Endodermal cell (in vitro differentiated cells): ENCODE results near the gene GRIP2. TPM values are rescaled to one million over a fixed set of nuclear protein-coding genes. Genes with fewer than 3 reads are reported as not detected.

ENCODE experiments used
- DNase-seq: peaks from one replicate; pipeline ENCODE4 v3.0.0-alpha.2; 2017
- H3K27ac ChIP-seq: 2 replicates; pipeline ENCODE4 v1.5.1; 2013; ENCODE audit warnings: mild to moderate bottlenecking, low read depth, low read length, moderate library complexity
- H3K27me3 ChIP-seq: 2 replicates; pipeline ENCODE4 v1.6.1; 2013; ENCODE audit warnings: mild to moderate bottlenecking, low read length, moderate library complexity; ENCODE audit not compliant: insufficient read depth, control insufficient read depth, poor library complexity, severe bottlenecking
- H3K36me3 ChIP-seq: 2 replicates; pipeline ENCODE4 v1.7.0; 2013; ENCODE audit warnings: mild to moderate bottlenecking, low read length, moderate library complexity; ENCODE audit not compliant: control insufficient read depth, insufficient read depth
- H3K4me1 ChIP-seq: one replicate; pipeline ENCODE4 v1.7.0; 2013; ENCODE audit warnings: low read length; ENCODE audit not compliant: control insufficient read depth, insufficient read depth
- H3K4me3 ChIP-seq: 2 replicates; pipeline ENCODE4 v1.5.1; 2013; ENCODE audit warnings: mild to moderate bottlenecking, low read length, moderate library complexity
- H3K9ac ChIP-seq: 2 replicates; pipeline ENCODE4 v1.6.1; 2013; ENCODE audit warnings: mild to moderate bottlenecking, low read length, moderate library complexity; ENCODE audit not compliant: poor library complexity, severe bottlenecking; ENCODE audit errors: extremely low read depth
- H3K9me3 ChIP-seq: 2 replicates; pipeline ENCODE4 v1.6.1; 2013; ENCODE audit warnings: mild to moderate bottlenecking, low read length, moderate library complexity; ENCODE audit not compliant: control insufficient read depth
- H3K27ac Mint-ChIP-seq: 2 replicates; pipeline ENCODE4 v1.8.0; 2020; ENCODE audit warnings: mixed read lengths
- H3K27me3 Mint-ChIP-seq: 2 replicates; pipeline ENCODE4 v1.8.0; 2021; ENCODE audit warnings: mild to moderate bottlenecking, mixed read lengths; ENCODE audit not compliant: insufficient read depth
- H3K36me3 Mint-ChIP-seq: 2 replicates; pipeline ENCODE4 v1.8.0; 2020; ENCODE audit warnings: low read depth, mixed read lengths
- H3K4me1 Mint-ChIP-seq: 2 replicates; pipeline ENCODE4 v1.8.0; 2020; ENCODE audit warnings: mixed read lengths
- H3K4me3 Mint-ChIP-seq: 2 replicates; pipeline ENCODE4 v1.8.0; 2020; ENCODE audit warnings: mild to moderate bottlenecking, moderate library complexity, mixed read lengths
- H3K9me3 Mint-ChIP-seq: 2 replicates; pipeline ENCODE4 v1.8.0; 2020; ENCODE audit warnings: mild to moderate bottlenecking, mixed read lengths
- CTCF ChIP-seq: fragments of 200-600 bp; sonication (generic); conservative IDR thresholded peaks from 2 replicates; pipeline ENCODE4 v1.5.0; 2021; ENCODE audit warnings: antibody characterized with exemption, mild to moderate bottlenecking
- WGBS, 2 experiments: methylation state at CpG; one replicate each; pipeline versions ENCODE4 v1.1.5 to v1.1.7; 2013; ENCODE audit warnings: missing lambda C conversion rate in 2 of 2, mixed read lengths in 1 of 2; ENCODE audit not compliant: insufficient coverage in 1 of 2, insufficient read length in 1 of 2; 5-methylcytosine and 5-hydroxymethylcytosine counted together
- total RNA-seq, 2 donors: library from RNA; stranded (reverse); fragmentation: NEBNext Ultra II Directional in 1 of 2; extraction: Animal tissue kit (Norgen Biotek cat#: 25700) in 1 of 2; gene quantifications; 2 replicates in 1 of 2; 3 replicates in 1 of 2; pipeline ENCODE4 v1.2.1, GENCODE V29; 2021

Gene GRIP2
- total RNA-seq, 2 donors from 2014 or later = 2.0 to 2.2 TPM

GRCh38 chr3:14546041-14546440 lies 5.9 kb upstream of the GRIP2 start:
- Mint-ChIP-seq H3K4me1 (no peaks in the 10 kb centered on the region), H3K36me3 (no peaks in the 10 kb centered on the region), H3K4me3 (no peak overlapping the region), H3K27me3 (no peaks in the 10 kb centered on the region), H3K27ac (no peak overlapping the region), H3K9me3 (no peaks in the 10 kb centered on the region)
- Histone ChIP-seq H3K9me3 (no peaks in the 10 kb centered on the region), H3K36me3 (no peaks in the 10 kb centered on the region), H3K4me1 (no peaks in the 10 kb centered on the region), H3K27me3 (peaks cover 9% of the 10 kb centered on the region), H3K27ac (no peak overlapping the region), H3K4me3 (no peak overlapping the region), H3K9ac (no peak overlapping the region)
- 85 to 90% methylated on average over 7 to 9 of the region's 9 CpGs for WGBS, 2 experiments
- DNase-seq = no peak
- TF ChIP-seq CTCF = no peak

GRCh38 chr3:14545251-14545635 lies 5.1 kb upstream of the GRIP2 start:
- TF ChIP-seq CTCF = no peak
- Histone ChIP-seq H3K36me3 (no peaks in the 10 kb centered on the region), H3K27me3 (peaks cover 9% of the 10 kb centered on the region), H3K9me3 (no peaks in the 10 kb centered on the region), H3K27ac (no peak overlapping the region), H3K4me1 (no peaks in the 10 kb centered on the region), H3K9ac (no peak overlapping the region), H3K4me3 (no peak overlapping the region)
- Mint-ChIP-seq H3K36me3 (no peaks in the 10 kb centered on the region), H3K4me3 (no peak overlapping the region), H3K9me3 (no peaks in the 10 kb centered on the region), H3K4me1 (no peaks in the 10 kb centered on the region), H3K27me3 (no peaks in the 10 kb centered on the region), H3K27ac (no peak overlapping the region)
- WGBS, 2 experiments = 93 to 100% methylated on average over 1 to 5 of the region's 5 CpGs
- no peak for DNase-seq

- Histone ChIP-seq H3K4me3 (no peak overlapping the region), H3K27ac (no peak overlapping the region), H3K27me3 (peaks cover 9% of the 10 kb centered on the region), H3K9me3 (no peaks in the 10 kb centered on the region), H3K9ac (no peak overlapping the region), H3K4me1 (no peaks in the 10 kb centered on the region), H3K36me3 (no peaks in the 10 kb centered on the region)
- WGBS, 2 experiments = 92 to 97% methylated on average over 12 to 20 of the region's 20 CpGs
- DNase-seq = no peak
- no peaks in the 10 kb centered on the region for H3K4me1 Mint-ChIP-seq
- H3K27ac Mint-ChIP-seq = no peak overlapping the region
- no peaks in the 10 kb centered on the region for H3K27me3 Mint-ChIP-seq
- TF ChIP-seq CTCF = no peak
- H3K36me3 Mint-ChIP-seq = no peaks in the 10 kb centered on the region
- no peaks in the 10 kb centered on the region for H3K9me3 Mint-ChIP-seq
- H3K4me3 Mint-ChIP-seq = no peak overlapping the region
Observed at GRCh38 chr3:14544282-14545250, 4.4 kb upstream of the GRIP2 start.
